ENCODE data around the gene ANKRD16. TPM values are rescaled to one million over a fixed set of nuclear protein-coding genes. Genes with fewer than 3 reads are reported as not detected.

Gene ANKRD16
- total RNA-seq (2022; extraction: Qiagen RNA extraction) = 8.3 to 11.4 TPM (median 10.6 TPM) in 5 replicates

GRCh38 chr10:5889624-5890451 is at the start of gene ANKRD16, which contains the start of gene FBH1:
ANKRD16 (minus strand) TSS chr10:5889893; CDS start chr10:5889354, 539 bp downstream.
FBH1 (plus strand) TSS chr10:5890243; CDS start chr10:5890346, 103 bp downstream.

GRCh38 chr10:5813341-5814109 is 76.2 kb downstream of the ANKRD16 start, which contains the start of gene GDI2:
GDI2 (minus strand) TSS chr10:5813434; CDS start chr10:5813258, 176 bp downstream.

Other genes starting within 250 kb of the ANKRD16 start
- gene ASB13, start 223.3 kb downstream of the ANKRD16 start, total RNA-seq (2022; extraction: Qiagen RNA extraction) = 20.5 to 26.8 TPM (median 22.4 TPM) in 5 replicates
- 23.1 to 41.6 TPM (median 33.4 TPM) in 5 replicates for gene TASOR2, start 205.1 kb downstream of the ANKRD16 start, total RNA-seq (2022; extraction: Qiagen RNA extraction)
- 194 to 296 TPM (median 211 TPM) in 5 replicates for gene GDI2, start 76.5 kb downstream of the ANKRD16 start, total RNA-seq (2022; extraction: Qiagen RNA extraction)
- 31.4 to 45.8 TPM (median 42.4 TPM) in 5 replicates for gene FBH1, start 350 bp upstream of the ANKRD16 start, total RNA-seq (2022; extraction: Qiagen RNA extraction)
- gene IL15RA, start 87.7 kb upstream of the ANKRD16 start, total RNA-seq (2022; extraction: Qiagen RNA extraction) = 2.0 to 2.9 TPM (median 2.5 TPM) in 5 replicates
- gene IL2RA, start 172.5 kb upstream of the ANKRD16 start, total RNA-seq (2022; extraction: Qiagen RNA extraction) = not detected in 5 replicates
- gene RBM17, start 199.1 kb upstream of the ANKRD16 start, total RNA-seq (2022; extraction: Qiagen RNA extraction) = 102 to 116 TPM (median 113 TPM) in 5 replicates